NCI-H748 treated with DMSO at 0.1 percent for 48 hours (cell line): ENCODE measurements around the gene GDI1.
A peak's percentile ranks its signal among the peaks of the same experiment; 100 is the strongest.

Experiments
- DNase-seq: peaks from one replicate; lab custom pipeline; 2025; lab: John Stamatoyannopoulos, UW

The GDI1 gene

GRCh38 chrX:154408659-154409221 lies 28.2 kb upstream of the GDI1 start:
- DNase-seq = no peak

GRCh38 chrX:154409222-154409871 lies 27.6 kb upstream of the GDI1 start, which contains the start of gene DNASE1L1:
DNASE1L1 (minus strand) TSS chrX:154409254; CDS start chrX:154405568, 3,686 bp downstream.
- no peak for DNase-seq

- DNase-seq = peak; percentile 20
Measured at GRCh38 chrX:154411981-154412340, 25.0 kb upstream of the GDI1 start.

- no peak for DNase-seq
Measured at GRCh38 chrX:154412468-154412867, 24.5 kb upstream of the GDI1 start.

- DNase-seq = no peak
Measured at GRCh38 chrX:154413142-154413541, 23.8 kb upstream of the GDI1 start.

GRCh38 chrX:154417157-154417556 lies 19.8 kb upstream of the GDI1 start:
- no peak for DNase-seq

- no peak for DNase-seq
Measured at GRCh38 chrX:154419189-154419588, 17.8 kb upstream of the GDI1 start.

GRCh38 chrX:154419688-154420401 lies 17.1 kb upstream of the GDI1 start:
- DNase-seq = no peak

GRCh38 chrX:154420402-154420756 lies 16.6 kb upstream of the GDI1 start:
- no peak for DNase-seq

GRCh38 chrX:154426916-154427770 lies 9.8 kb upstream of the GDI1 start:
- no peak for DNase-seq

GRCh38 chrX:154428176-154429171 lies 8.5 kb upstream of the GDI1 start, which contains the start of gene ATP6AP1:
ATP6AP1 (plus strand) TSS chrX:154428677; CDS start chrX:154428693, 16 bp downstream.
- peak; percentile 83 for DNase-seq

GRCh38 chrX:154429711-154430110 lies 7.2 kb upstream of the GDI1 start:
- DNase-seq = no peak

GRCh38 chrX:154430479-154430878 lies 6.5 kb upstream of the GDI1 start:
- DNase-seq = no peak

GRCh38 chrX:154430916-154431315 lies 6.0 kb upstream of the GDI1 start:
- no peak for DNase-seq

GRCh38 chrX:154431341-154431740 lies 5.6 kb upstream of the GDI1 start:
- DNase-seq = no peak

- DNase-seq = no peak
Measured at GRCh38 chrX:154432210-154432609, 4.7 kb upstream of the GDI1 start.

- no peak for DNase-seq
Measured at GRCh38 chrX:154433605-154434004, 3.3 kb upstream of the GDI1 start.

GRCh38 chrX:154434394-154435168 lies 2.4 kb upstream of the GDI1 start:
- no peak for DNase-seq

- DNase-seq = no peak
Measured at GRCh38 chrX:154435171-154435733, 1.7 kb upstream of the GDI1 start.

- DNase-seq = peak; percentile 43
Measured at GRCh38 chrX:154436374-154436982, 476 bp upstream of the GDI1 start.
